Esophagus squamous epithelium (tissue), 5 donors: Measurements from ENCODE around the gene GLDN. TPM values are rescaled to one million over a fixed set of nuclear protein-coding genes. Genes with fewer than 3 reads are reported as not detected.

Source experiments
- DNase-seq: peaks from one replicate; lab custom pipeline; 2025; lab: John Stamatoyannopoulos, UW
- H3K27ac ChIP-seq, 4 donors: fragments of 200-600 bp; sonication (generic); one replicate each; pipeline ENCODE4 v1.5.1; 2016 to 2019; ENCODE audit warnings: mild to moderate bottlenecking in 1 of 4
- H3K27me3 ChIP-seq, 4 donors: fragments of 200-600 bp; sonication (generic); 1 replicate in 3 of 4; 2 replicates in 1 of 4; pipeline versions ENCODE4 v1.5.1 to v1.6.0; 2017 to 2021; ENCODE audit warnings: antibody characterized with exemption in 1 of 4
- H3K36me3 ChIP-seq, 3 donors: fragments of 200-600 bp; sonication (generic); one replicate each; pipeline ENCODE4 v1.5.1; 2016 to 2019
- H3K4me1 ChIP-seq, 3 donors: fragments of 200-600 bp; sonication (generic); one replicate each; pipeline ENCODE4 v1.5.1; 2017 to 2019
- H3K4me3 ChIP-seq, 4 donors: fragments of 200-600 bp; sonication (generic); 1 replicate in 3 of 4; 2 replicates in 1 of 4; pipeline ENCODE4 v1.5.1; 2016 to 2019; ENCODE audit warnings: mild to moderate bottlenecking in 2 of 4, moderate library complexity in 1 of 4
- H3K9me3 ChIP-seq, 3 donors: fragments of 200-600 bp; sonication (generic); one replicate each; pipeline ENCODE4 v1.5.1; 2016 to 2019
- CTCF ChIP-seq, 6 experiments: fragments of 450-650 bp in 4 of 6; fragments of 200-600 bp in 2 of 6; sonication (generic) in 2 of 6; IDR thresholded peaks; one replicate each; pipeline ENCODE4 v1.5.1; 2016 to 2019; ENCODE audit warnings: antibody characterized with exemption in 6 of 6, mild to moderate bottlenecking in 4 of 6, moderate library complexity in 4 of 6
- POLR2A ChIP-seq, 4 donors: fragments of 450-650 bp; IDR thresholded peaks; one replicate each; pipeline ENCODE4 v1.6.1; 2017; ENCODE audit warnings: antibody characterized with exemption in 4 of 4, mild to moderate bottlenecking in 4 of 4, moderate library complexity in 3 of 4
- WGBS, 2 donors: methylation state at CpG; one replicate each; pipeline ENCODE4 v1.1.5; 2018; 5-methylcytosine and 5-hydroxymethylcytosine counted together
- intact Hi-C: fragments of 100-400 bp; cut with DNase I; formaldehyde crosslinking; loops from one replicate; pipeline ENCODE4 v1.15.0; 2022
- total RNA-seq, 4 donors: library from RNA; depleted of rRNA; stranded (reverse); fragments of >200 nt; gene quantifications; one replicate each; pipeline ENCODE4 v1.1.0, GENCODE V29; 2016
- donor health status: DM: yes; HTN: yes; CAD: no.

Gene GLDN
- total RNA-seq, 4 donors from 2014 or later: 0.31 to 2.1 (median 0.74) TPM

GRCh38 chr15:51328926-51329325 is 12.5 kb upstream of the GLDN start:
- H3K4me1 ChIP-seq: peaks cover 2 to 7% (median 4%) of the 10 kb centered on the region in 3 donors
- H3K36me3 ChIP-seq: no peaks in the 10 kb centered on the region
- intact Hi-C loops: no loop called here
- peaks cover 0 to 14% (median 0%) of the 10 kb centered on the region in 4 donors for H3K27me3 ChIP-seq
- H3K27ac ChIP-seq: no peak overlapping the region
- no peak for TF ChIP-seq CTCF (IDR thresholded peaks at IDR 0.05)
- no peak for TF ChIP-seq POLR2A (IDR thresholded peaks at IDR 0.05)
- WGBS, 2 donors: 48 to 72% methylated on average over 4 of the region's 4 CpGs
- H3K9me3 ChIP-seq: no peaks in the 10 kb centered on the region
- no peak overlapping the region for H3K4me3 ChIP-seq
- no peak for DNase-seq

GRCh38 chr15:51331141-51331540 is 10.3 kb upstream of the GLDN start:
- H3K36me3 ChIP-seq: no peaks in the 10 kb centered on the region
- TF ChIP-seq CTCF (IDR thresholded peaks at IDR 0.05) (no peak), POLR2A (IDR thresholded peaks at IDR 0.05) (no peak)
- H3K4me1 ChIP-seq: peaks cover 4 to 16% (median 7%) of the 10 kb centered on the region in 3 donors
- no peak overlapping the region for H3K4me3 ChIP-seq
- 59 to 68% methylated on average over 5 of the region's 5 CpGs for WGBS, 2 donors
- no peak overlapping the region for H3K27ac ChIP-seq
- H3K9me3 ChIP-seq: no peaks in the 10 kb centered on the region
- peaks cover 0 to 14% (median 0%) of the 10 kb centered on the region in 4 donors for H3K27me3 ChIP-seq
- no peak for DNase-seq
- intact Hi-C loops: no loop called here

DNA sequence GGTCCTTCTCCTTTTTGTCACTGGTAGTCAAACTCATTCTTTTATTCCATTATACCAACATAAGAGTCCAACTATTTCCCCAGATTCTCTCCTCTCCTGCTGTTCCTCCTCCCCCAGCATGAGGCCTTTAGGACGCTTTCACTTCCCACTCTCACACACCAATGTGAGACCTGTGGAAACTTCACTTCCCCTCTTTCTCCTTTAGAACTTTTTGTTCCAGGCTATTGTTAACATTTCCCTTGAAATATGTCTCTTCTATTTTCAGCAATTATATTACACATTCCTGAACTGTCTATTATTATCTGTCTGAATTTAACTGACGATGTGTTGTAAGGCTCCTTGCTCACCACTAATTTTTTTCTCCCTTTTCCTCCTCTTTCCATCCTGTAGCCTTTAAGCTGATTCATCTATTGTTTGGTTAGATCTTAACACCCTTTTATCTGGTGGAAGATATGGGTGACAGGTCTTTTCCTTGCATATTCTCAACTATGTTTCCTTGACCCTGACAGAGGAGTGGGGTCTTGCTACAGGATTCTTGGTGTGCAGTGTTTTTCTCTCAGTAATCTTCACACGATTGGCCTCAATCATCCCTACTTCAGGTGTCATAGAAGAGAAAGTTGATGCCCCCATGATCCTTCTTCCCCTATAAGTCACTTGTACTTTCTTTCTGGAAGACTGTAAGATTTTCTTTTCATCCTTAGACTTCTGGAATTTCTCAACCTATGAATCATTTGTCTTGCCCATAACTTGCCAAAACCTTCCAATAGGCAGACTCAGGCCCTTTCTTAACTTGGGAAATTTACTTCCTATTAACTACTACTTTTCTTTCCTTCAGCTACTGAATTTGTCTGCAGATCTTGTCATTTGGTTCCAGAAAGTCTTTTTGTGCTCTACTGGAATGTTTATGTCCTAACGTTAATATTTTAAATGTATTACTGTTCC is 9.0 kb upstream of the GLDN start:
- intact Hi-C loops: no loop called here
- 49 to 56% methylated on average over 4 of the region's 4 CpGs for WGBS, 2 donors
- peak overlapping the region in 1 of 4 donors; percentile 38 for H3K27ac ChIP-seq
- no peak overlapping the region for H3K4me3 ChIP-seq
- peaks cover 4 to 16% (median 7%) of the 10 kb centered on the region in 3 donors for H3K4me1 ChIP-seq
- no peak for TF ChIP-seq POLR2A (IDR thresholded peaks at IDR 0.05)
- TF ChIP-seq CTCF (IDR thresholded peaks at IDR 0.05): no peak
- no peaks in the 10 kb centered on the region for H3K36me3 ChIP-seq
- H3K27me3 ChIP-seq: peaks cover 0 to 15% (median 0%) of the 10 kb centered on the region in 4 donors
- no peak for DNase-seq
- H3K9me3 ChIP-seq: no peaks in the 10 kb centered on the region

DNA sequence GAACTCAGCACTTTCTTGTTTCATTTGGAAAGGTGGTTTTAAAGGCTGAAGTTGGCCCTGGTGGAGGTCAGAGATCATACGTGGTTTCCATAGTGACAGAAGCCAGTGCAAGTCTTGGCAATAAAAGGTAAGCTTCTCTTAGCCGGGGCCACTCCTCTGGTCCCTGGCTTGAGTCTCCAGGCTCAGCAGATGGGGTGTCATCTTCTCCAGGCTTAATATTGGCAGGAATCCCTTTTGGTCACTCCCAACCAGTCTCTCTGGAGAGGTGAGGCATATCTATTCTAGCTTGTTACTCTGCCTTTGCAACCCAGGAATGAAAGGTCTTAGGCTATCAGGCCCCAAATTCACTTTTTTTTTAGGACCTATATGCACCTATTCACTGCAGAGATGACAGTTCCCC is 7.9 kb upstream of the GLDN start:
- Histone ChIP-seq H3K4me3 (no peak overlapping the region), H3K27ac (no peak overlapping the region), H3K27me3 (peaks cover 0 to 25% (median 0%) of the 10 kb centered on the region in 4 donors), H3K9me3 (no peaks in the 10 kb centered on the region), H3K36me3 (no peaks in the 10 kb centered on the region), H3K4me1 (peaks cover 4 to 16% (median 7%) of the 10 kb centered on the region in 3 donors)
- DNase-seq: no peak
- no peak for TF ChIP-seq POLR2A (IDR thresholded peaks at IDR 0.05)
- no peak for TF ChIP-seq CTCF (IDR thresholded peaks at IDR 0.05)
- intact Hi-C loops: no loop called here
- 79 to 88% methylated on average over 2 of the region's 2 CpGs for WGBS, 2 donors

GRCh38 chr15:51334011-51334451 is 7.4 kb upstream of the GLDN start:
- Histone ChIP-seq H3K27me3 (peaks cover 0 to 29% (median 0%) of the 10 kb centered on the region in 4 donors), H3K27ac (peak overlapping the region in 1 of 4 donors; percentile 2), H3K4me1 (peaks cover 4 to 16% (median 7%) of the 10 kb centered on the region in 3 donors), H3K36me3 (no peaks in the 10 kb centered on the region), H3K9me3 (no peaks in the 10 kb centered on the region), H3K4me3 (no peak overlapping the region)
- 9 to 19% methylated on average over 2 of the region's 2 CpGs for WGBS, 2 donors
- intact Hi-C loops: no loop called here
- DNase-seq: no peak
- TF ChIP-seq POLR2A (IDR thresholded peaks at IDR 0.05): no peak
- TF ChIP-seq CTCF (IDR thresholded peaks at IDR 0.05): no peak
